Stimulated activated CD4-positive, alpha-beta T cell treated with anti-CD3 and anti-CD28 coated beads, Interleukin-1b, Interleukin-23, amount 100 ng/mL, for 4 hours (primary cell): ENCODE results near the gene AIP.
"Not testable (repeated sequence)": the region's sequence is repeated elsewhere in the genome, so short reads cannot be mapped to it uniquely, and the experiment has no call there.

Experiments
- DNase-seq, 2 donors: peaks; one replicate each; pipeline ENCODE4 v3.0.0-alpha.2; 2020; ENCODE audit warnings: low read depth in 2 of 2

AIP gene

DNA sequence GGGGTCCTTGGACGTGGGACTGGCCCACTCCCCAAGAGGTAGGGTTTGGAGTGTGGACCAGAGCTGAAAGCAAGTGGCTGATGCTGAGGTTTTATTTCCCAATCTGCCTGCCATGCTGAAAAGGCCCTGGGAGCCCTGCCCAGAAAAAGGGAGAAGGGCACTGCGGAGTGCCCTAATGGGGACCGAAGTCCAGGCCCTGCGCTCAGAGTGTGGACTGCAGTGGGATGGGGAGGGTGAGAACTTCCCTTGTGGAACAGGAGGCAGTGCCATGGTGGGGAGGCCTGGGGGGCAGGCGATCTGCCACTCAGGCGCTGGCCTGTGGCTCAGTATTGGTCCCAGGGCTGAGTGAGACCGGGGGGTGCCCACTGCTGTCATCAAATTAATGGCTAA is 34.6 kb upstream of the AIP start:
- DNase-seq, result no peak

GRCh38 chr11:67449116-67449844 is 33.5 kb upstream of the AIP start:
- no peak for DNase-seq

DNA sequence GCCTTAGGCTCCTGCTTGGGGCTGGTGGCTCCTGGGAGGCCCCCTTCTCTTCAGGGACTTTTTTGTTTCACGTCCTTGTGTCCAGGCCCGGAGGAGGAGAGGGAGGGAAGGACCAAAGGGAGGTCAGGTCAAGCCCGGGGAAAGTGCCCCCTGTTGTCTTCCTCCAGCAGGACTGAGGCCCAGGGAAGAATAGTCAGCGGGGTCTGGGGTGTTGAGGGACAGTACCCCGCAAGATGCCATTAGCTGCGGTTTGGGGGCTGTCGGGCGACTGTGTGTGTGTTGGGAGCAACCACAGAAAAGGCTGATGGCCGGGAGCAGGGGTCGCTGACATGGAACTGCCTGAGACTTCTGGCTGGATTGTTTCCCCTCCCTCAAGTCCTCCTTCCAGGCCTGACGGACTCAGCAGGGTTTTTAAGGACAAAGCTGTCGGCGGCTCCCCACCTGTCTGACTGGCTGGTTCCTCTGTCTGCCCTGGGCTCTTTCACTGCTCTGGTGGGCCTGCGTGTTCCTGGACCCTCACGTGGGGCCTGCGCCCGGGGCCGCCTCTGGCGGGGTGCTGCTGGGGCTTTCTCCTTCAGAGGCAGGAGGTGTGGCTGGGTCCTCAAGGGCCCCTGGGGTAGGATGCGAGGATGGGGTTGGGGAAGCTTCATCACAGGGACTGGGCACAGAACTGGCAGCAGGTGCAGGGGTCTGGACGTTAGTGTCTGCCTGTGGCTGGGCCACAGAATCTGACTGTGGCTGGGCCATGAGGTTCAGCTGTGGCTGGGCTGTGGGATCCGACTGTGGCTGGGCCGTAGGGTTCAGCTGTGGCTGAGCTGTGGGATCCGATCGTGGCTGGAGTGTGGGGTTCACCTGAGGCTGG is 31.8 kb upstream of the AIP start:
- no peak for DNase-seq

DNA sequence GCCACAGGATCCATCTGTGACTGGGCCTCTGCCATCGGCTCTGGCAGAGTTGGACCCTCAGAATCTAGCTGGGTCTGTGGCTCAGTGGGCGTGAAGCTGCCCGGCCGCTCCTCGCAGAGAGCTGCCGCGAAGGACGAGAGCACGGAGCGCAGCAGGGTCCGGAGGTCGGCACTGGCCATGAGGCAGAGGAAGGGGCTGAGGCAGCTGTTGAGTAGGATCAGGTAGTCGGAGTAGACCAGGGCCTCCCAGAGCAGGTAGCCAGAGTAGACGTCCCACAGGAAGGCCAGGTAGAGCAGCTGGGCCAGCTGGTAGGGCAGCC is 31.2 kb upstream of the AIP start:
- no peak for DNase-seq

- no peak for DNase-seq
Measured at GRCh38 chr11:67452141-67452952, 30.5 kb upstream of the AIP start, which contains the start of gene GPR152. Gene GPR152, minus strand, starts transcription at chr11:67452729. Its CDS starts 5 bp downstream, at chr11:67452724.

- DNase-seq, result no peak
Measured at GRCh38 chr11:67453816-67454732, 28.8 kb upstream of the AIP start.

- DNase-seq, result no peak
Measured at GRCh38 chr11:67455054-67455453, 27.8 kb upstream of the AIP start, which contains the start of gene CABP4. Gene CABP4, plus strand, starts transcription at chr11:67455354. Its CDS starts 70 bp downstream, at chr11:67455424.

DNA sequence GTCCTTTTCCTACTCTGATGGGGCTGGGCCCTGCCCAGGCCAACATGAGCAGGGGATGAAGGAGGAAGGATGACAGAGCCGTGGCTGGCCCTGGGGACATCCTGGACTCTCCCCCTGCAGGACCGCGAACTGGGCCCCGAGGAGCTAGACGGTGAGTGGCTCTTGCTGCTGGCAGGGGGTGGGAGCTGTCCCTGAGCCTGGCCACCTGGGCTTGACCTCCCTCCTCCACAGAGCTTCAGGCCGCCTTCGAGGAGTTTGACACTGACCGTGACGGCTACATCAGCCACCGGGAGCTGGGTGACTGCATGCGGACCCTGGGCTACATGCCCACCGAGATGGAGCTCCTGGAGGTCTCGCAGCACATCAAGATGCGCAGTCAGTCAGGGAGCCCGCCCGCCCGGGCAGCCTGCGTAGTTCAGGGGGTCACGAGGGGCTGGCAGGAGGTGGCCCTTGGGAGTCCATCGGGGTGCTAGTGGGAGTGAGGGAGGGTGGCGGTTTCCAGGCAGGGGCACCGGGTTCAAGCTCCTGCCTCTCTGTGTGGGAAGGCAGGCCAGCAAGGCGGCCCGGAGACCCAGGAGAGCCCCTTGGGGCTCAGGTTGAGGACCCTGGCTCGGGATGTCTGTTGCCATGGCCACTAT is 26.6 kb upstream of the AIP start:
- DNase-seq, result no peak

DNA sequence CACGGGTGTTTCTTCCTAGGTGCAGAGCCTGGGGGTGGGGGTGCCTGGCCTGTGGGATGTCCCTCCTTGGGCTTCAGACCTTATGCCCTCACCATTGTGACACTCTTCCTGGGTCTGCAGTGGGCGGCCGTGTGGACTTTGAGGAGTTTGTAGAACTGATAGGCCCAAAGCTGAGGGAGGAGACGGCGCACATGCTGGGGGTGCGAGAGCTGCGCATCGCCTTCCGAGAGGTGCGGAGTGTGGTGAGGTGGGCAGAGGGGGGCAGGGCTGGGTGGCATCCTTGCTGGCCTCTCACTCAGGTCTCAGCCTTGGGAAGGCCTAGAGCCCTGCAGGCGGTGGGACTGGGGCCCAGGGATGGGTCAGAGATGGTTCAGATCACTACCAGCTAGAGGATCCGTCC is 25.4 kb upstream of the AIP start:
- no peak for DNase-seq

GRCh38 chr11:67458266-67458665 is 24.6 kb upstream of the AIP start:
- no peak for DNase-seq

DNA sequence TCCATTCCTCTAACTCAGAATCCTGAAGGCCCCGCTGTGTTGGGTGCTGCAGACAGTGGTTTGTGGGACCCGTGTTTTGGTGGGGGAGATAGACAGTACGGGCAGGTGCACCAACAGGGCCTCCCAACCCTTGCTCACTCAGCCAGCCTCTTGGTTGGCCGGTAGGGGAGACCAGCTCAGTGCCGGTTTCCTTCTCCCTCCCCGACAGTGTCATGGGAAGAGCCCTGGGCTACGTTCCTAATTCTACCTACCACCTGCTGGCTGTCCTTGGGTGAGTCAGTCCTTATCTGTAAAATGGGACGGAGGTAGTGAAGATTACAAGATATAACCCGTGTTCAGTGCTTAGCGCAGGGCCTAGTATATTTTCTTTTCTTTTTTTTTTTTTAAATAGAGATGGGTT is 19.6 kb upstream of the AIP start:
- no peak for DNase-seq

- DNase-seq, result no peak
Measured at GRCh38 chr11:67463680-67464410, 19.0 kb upstream of the AIP start.

- DNase-seq, result peak; percentile 89
Measured at GRCh38 chr11:67464411-67465188, 18.2 kb upstream of the AIP start.

DNA sequence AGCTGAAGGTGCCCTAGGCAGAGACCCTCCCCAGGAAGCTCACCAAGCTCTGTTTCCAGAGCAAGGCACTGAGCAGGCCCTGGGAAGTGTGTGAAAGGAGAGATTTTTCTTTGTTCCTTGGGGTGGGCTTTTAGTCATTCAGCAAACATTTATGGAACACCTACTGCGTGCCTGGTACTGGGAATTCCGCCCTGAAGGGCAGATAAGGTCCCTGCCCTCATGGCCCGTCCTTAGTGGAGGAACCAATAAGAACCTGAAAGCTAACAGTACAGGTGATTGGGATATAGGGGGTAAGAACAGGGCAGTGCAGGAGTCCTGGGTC is 17.7 kb upstream of the AIP start:
- no peak for DNase-seq

DNA sequence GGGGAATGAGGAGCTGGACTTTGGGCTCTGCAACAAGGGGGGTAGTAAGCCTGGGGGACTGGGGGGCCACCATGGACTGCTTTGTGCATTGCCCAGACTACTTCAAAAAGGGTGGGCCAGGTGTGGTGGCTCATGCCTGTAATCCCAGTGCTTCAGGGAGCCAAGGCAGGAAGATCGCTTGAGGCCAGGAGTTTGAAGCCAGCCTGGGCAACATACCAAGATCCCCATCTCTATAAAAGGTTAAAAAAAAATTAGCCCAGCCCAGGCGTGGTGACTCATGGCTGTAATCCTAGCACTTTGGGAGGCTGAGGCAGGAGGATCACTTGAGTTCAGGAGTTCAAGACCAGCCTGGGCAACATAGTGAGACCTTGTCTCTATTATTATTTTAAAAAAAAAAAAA is 17.3 kb upstream of the AIP start:
- DNase-seq, result not testable (repeated sequence)

GRCh38 chr11:67466367-67466766 is 16.5 kb upstream of the AIP start:
- no peak for DNase-seq

DNA sequence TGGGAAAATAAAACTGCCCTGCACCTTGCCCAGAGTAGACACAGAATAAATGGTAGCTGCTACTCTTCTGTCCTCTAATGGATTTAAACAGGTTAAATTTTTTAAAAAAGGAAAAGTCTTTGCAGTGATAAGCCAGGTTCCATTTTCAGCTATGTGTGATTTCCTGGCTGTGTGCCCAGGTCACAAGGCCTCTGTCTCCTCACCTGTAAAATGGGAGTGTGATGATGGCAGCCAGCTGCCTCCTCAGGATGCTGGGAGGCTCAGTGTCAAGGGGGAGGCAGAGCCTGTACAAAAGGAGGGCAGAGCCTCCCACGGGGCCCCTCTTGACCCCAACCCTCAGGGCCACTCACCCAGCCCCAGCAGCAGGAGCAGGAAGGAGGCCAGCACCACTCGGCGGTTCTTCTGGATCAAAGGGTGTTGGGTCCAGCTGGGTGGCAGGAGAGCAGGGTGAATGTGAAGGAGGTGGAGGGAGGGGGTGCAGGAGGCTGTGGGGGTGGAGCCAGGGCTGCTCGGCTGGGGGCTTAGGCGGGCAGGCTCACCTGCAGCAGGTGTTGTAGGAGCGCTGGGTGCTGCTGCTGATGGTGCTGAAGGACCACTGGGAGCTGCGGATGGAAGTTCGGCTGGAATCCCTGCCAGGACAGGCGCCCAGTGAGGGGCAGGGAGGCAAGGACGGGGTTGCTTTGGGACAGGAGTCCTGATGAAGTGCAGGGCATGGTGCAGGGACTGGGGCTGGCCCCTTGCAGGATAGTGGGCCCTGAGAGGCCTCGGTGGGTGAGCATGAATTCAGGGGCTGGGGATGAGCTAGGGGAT is 15.7 kb upstream of the AIP start:
- no peak for DNase-seq

DNA sequence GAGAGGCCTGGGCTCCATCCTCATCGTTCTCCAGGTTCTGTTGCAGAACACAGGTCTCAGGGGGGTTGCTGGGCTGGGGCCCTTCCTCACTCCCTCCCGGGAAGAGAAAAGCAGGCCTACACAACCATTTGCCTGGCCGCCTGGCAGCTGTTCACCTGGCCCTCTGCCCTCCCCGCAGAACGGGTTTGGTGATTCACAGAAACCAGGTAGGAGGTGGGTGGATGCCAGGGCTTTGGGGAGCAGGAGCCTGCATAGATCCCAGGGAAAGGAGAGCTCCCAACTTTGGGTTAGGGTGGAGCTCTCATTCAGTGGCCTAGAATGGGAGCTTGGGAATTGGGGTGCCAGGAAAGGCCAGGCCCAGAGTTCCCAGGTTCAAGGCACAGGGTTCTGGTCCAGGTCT is 14.8 kb upstream of the AIP start:
- DNase-seq, result no peak

- no peak for DNase-seq
Measured at GRCh38 chr11:67468456-67468758, 14.4 kb upstream of the AIP start.
